Epithelial cell of esophagus (primary cell): ENCODE data around the gene PACSIN2.
"Not testable (repeated sequence)": the region's sequence is repeated elsewhere in the genome, so short reads cannot be mapped to it uniquely, and the experiment has no call there.

Experiments
- DNase-seq: peaks from one replicate; pipeline ENCODE4 v3.0.0; 2010; ENCODE audit warnings: low read depth
- H3K4me3 ChIP-seq: 2 replicates; pipeline ENCODE4 v1.5.1; 2011; ENCODE audit warnings: mild to moderate bottlenecking, low read length, control low read depth
- CTCF ChIP-seq: IDR thresholded peaks from 2 replicates; pipeline ENCODE4 v1.5.1; 2011; ENCODE audit warnings: low read depth, mild to moderate bottlenecking, low read length, control low read depth, inconsistent platforms; ENCODE audit not compliant: insufficient read depth; ENCODE audit errors: missing control alignments

The PACSIN2 gene

GRCh38 chr22:42964994-42965699 lies 49.8 kb downstream of the PACSIN2 start:
- TF ChIP-seq CTCF, result no peak
- no peak overlapping the region for H3K4me3 ChIP-seq
- DNase-seq, result peak; percentile 61

GRCh38 chr22:42963231-42963595 lies 51.7 kb downstream of the PACSIN2 start:
- TF ChIP-seq CTCF, result no peak
- no peak overlapping the region for H3K4me3 ChIP-seq
- no peak for DNase-seq

- peak; percentile 44 for DNase-seq
- no peak for TF ChIP-seq CTCF
- H3K4me3 ChIP-seq, result no peak overlapping the region
Observed at GRCh38 chr22:42962295-42963230, 52.4 kb downstream of the PACSIN2 start.

GRCh38 chr22:42961810-42962209 lies 53.1 kb downstream of the PACSIN2 start:
- DNase-seq, result no peak
- no peak for TF ChIP-seq CTCF
- H3K4me3 ChIP-seq, result no peak overlapping the region

GRCh38 chr22:42961400-42961690 lies 53.6 kb downstream of the PACSIN2 start:
- not testable (repeated sequence) for H3K4me3 ChIP-seq, DNase-seq

- H3K4me3 ChIP-seq, result no peak overlapping the region
- TF ChIP-seq CTCF, result no peak
- no peak for DNase-seq
Observed at GRCh38 chr22:42960531-42961399, 54.2 kb downstream of the PACSIN2 start.
